ENCODE measurements around the gene SLC16A11.
"Not testable (repeated sequence)": the region's sequence is repeated elsewhere in the genome, so short reads cannot be mapped to it uniquely, and the experiment has no call there.

Gene SLC16A11

GRCh38 chr17:7056386-7056785 is 12.5 kb upstream of the SLC16A11 start:
- DNase-seq: no peak

- not testable (repeated sequence) for DNase-seq
Measured at GRCh38 chr17:7050583-7050982, 6.7 kb upstream of the SLC16A11 start.

DNA sequence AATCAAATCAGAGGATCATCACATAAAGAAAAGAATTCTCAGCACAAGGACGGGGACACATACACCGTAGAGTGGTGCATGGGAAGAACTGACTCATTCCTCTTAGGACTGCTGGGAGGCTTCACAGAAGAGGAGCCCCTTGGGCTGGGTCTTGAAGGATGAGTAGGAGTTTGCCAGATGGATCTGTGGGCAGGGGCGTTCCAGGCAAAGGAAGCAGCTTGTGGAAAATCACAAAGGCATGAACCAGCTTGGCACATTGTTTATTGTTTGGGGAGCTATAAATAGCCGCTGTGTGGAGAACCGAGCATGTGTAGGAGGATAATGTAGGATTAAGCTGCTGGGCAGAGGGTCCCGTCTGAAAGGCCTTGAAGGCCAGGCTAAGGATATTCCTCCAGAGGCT is 5.1 kb upstream of the SLC16A11 start:
- DNase-seq: no peak

DNA sequence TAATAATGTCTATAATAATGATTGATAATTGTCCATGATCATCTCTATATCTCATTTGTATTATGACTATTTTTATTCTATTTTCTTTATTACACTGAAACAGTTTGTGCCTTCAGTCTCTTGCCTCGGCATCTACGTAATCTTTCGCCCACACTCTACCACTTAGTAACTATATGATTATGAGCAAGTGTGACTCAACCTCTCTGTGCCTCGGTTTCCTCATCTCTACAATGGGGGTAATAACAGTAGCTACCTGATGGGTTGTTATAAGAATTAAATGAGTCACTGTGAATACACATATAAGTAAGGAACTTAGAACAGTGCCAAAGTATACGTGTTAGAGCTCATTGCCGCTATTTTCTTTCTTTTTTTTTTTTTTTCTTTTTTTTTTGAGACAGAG is 3.7 kb upstream of the SLC16A11 start:
- DNase-seq: no peak

GRCh38 chr17:7046725-7047397 is 3.0 kb upstream of the SLC16A11 start:
- not testable (repeated sequence) for DNase-seq

- DNase-seq: no peak
Measured at GRCh38 chr17:7046127-7046724, 2.3 kb upstream of the SLC16A11 start.

DNA sequence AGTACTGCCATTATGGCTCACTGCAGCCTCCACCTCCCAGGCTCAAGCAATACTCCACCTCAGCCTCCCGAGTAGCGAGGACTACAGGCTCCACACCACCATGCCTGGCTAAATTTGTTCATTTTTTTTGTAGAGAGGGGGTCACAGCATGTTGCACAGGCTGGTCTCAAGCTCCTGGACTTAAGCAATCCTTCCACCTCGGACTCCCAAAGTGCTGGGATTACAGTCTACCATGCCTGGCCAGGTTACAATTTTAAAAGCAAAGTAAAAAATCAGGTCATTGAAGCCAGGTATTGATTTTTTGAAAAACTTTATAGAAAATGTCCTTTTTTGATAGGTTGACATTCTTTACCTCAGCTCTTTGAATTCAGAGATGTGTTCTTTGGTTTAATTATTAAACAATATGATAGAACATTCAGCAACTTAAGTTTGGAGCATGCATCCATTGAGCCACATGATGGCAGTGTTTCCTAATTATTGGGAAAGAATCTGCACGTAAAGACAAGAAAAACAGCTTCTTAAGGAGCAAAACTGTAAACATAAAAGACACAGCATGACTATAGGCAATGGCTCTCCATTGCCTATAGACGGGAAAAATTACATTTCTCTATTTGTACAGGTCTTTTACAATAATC is 1.7 kb upstream of the SLC16A11 start:
- DNase-seq: peak; percentile 71

DNA sequence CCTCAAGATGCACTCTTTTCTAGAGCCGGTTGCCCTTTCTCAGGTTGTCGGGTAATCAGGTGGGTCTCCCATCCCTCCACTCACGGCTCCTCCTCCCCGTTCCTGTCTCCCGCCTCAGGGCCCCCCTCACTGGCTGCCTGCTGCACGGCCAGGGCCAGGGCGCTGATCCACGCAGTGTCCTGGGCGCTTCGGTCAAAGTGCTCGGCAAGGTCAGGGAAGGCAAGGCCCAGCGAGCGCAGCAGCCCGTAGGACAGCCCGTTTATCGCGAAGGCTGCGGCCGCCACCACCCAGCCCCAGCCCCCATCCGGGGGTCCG is 753 bp downstream of the SLC16A11 start:
- no peak for DNase-seq

DNA sequence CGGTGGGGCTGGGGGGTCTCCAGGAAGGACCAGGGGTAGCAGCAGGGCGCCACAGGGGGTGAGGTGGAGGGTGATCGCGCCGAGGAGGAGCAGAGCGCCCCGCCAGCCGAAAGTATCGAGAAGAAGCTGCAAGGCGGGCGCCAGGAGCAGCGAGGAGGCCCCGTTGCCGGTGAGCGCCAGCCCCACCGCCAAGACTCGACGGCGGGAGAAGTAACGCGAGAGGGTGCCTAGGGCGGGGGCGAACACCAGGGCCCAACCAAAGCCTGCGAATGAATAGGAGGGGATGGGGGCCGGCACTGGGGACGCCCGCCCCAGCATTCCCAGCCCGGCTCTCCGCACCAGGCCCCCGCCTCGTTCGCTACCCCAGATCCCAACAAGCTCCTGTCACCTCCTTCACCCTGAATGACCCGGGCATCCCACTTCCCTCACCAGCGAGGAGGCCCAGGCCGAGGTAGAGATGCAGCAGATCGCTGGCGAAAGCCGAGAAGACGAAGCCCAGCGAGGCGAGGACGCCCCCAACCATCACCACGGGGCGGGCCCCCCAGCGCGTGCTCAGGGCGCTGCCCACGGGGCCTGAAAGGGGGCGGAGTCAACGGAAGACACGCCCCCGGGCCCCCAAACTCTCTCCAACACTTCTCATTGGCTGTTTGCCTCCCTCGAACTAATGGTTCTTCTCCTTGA is 1.3 kb downstream of the SLC16A11 start:
- DNase-seq: no peak

GRCh38 chr17:7041607-7042500 is 2.0 kb downstream of the SLC16A11 start:
- DNase-seq: no peak

GRCh38 chr17:7039832-7040231 is 4.1 kb downstream of the SLC16A11 start:
- DNase-seq: no peak

GRCh38 chr17:7038025-7038862 is 5.6 kb downstream of the SLC16A11 start:
- no peak for DNase-seq

- peak; percentile 95 for DNase-seq
Measured at GRCh38 chr17:7035591-7036368, 8.1 kb downstream of the SLC16A11 start, which contains the start of gene SLC16A13. Gene SLC16A13, plus strand, starts transcription at chr17:7036015. Its CDS starts 368 bp downstream, at chr17:7036383.

- DNase-seq: no peak
Measured at GRCh38 chr17:7034955-7035590, 8.8 kb downstream of the SLC16A11 start.

DNA sequence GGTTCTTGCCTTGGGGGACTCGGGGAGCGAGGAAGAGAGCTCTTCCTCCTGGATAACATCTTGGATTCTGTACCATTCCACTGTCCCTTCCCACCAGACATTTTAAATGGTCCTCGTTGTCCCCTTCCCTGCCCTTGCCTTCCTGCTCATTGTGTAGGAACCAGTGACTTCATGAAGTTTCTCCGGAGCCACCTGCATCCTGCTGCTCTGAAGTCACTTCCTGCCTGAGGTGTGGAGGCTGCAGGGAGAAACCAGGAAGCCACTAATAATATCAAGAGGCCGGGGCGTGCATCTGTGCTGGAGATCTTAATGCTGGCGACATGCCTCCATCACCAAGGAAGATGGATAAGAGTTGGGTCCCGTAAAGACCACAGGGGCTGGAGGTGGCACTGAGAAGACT is 14.2 kb downstream of the SLC16A11 start:
- DNase-seq: no peak

GRCh38 chr17:7029096-7029495 is 14.8 kb downstream of the SLC16A11 start:
- no peak for DNase-seq

DNA sequence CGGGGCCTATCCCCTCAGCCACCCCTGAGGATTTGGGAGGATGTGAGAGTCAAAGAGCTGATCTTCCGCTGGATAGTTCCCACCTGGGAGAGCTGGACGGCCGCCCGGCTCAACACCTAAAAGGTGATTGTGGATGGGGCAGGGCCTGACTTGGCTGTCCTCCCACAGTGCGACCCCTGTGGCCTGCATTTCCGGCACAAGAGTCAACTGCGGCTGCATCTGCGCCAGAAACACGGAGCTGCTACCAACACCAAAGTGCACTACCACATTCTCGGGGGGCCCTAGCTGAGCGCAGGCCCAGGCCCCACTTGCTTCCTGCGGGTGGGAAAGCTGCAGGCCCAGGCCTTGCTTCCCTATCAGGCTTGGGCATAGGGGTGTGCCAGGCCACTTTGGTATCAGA is 16.6 kb downstream of the SLC16A11 start:
- no peak for DNase-seq

GRCh38 chr17:7026471-7027115 is 17.3 kb downstream of the SLC16A11 start:
- no peak for DNase-seq

DNA sequence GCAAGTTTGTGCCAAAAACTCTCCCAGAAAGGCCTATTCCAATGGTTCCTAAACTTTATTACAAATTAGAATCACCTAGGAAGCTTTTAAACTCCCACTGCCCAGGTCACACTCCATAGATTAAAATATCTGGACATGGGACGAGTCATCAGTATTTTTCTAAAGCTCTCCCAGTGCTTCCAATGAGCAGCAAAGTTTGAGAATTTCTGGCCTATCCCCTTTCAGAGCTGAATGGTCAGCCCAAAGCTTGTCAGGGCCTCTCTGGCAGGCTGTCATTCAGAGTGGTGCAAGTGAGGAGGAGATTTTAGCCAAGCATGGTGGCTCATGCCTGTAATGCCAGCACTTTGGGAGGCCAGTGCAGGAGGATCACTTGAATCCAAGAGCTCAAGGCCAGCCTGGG is 18.6 kb downstream of the SLC16A11 start:
- DNase-seq: no peak

DNA sequence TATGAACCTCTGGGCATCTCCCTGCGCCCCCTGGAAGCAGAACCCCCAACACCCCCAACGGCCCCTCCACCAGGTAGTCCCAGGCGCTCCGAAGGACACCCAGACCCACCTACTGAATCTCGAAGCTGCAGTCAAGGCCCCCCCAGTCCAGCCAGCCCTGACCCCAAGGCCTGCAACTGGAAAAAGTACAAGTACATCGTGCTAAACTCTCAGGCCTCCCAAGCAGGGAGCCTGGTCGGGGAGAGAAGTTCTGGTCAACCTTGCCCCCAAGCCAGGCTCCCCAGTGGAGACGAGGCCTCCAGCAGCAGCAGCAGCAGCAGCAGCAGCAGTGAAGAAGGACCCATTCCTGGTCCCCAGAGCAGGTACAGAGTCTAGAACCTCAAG is 19.5 kb downstream of the SLC16A11 start:
- no peak for DNase-seq

Data from fibroblast of skin of right biceps (primary cell).